ENCODE measurements around the gene PON1. TPM values are rescaled to one million over a fixed set of nuclear protein-coding genes. Genes with fewer than 3 reads are reported as not detected.

The PON1 gene
- total RNA-seq, 3 donors from 2014 or later, result not detected

DNA sequence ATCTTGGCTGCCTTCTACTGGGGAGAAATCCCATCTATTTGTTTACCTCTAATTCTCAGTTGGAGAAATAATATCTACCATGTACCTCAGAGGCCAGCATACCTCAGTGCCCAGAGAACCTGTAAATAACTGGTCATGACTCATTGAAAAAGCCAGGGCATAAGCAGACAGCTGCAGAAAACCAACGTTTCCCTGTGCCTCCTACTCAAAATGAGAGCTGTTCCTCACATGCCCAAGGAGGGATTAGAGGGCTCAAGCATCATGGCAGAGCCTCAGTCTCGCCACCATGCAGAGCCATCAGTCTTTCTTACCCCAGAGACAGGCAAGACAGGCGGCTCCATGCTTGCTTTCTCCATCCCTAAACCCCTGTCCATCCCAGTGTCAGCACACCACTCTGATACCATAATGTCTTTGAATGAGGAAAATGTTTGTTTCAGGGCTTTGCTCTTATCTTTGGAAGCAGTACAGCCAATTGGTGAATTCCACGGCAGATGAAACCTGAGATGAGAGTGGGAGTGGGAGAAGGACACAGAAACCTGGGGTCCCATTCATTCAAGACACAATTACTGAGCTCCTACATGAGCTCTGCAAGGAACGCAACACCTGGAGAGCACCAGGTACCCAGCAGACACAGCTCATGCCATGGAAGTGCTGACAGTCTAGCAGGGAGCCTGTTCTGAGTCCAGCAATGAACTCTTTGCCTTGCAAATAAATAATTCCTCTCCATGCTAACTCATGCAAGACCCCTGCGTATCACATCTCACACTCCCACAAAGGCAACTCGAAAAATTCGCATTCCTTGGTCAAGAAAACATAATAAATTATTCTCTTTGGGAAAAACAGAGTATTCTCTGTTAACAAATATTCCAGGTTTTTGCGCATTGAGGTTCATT is 21.1 kb downstream of the PON1 start:
- intact Hi-C loops (cut with DNase I, micrococcal nuclease), result no loop called here
- no peaks in the 10 kb centered on the region for H3K4me1 ChIP-seq (ENCODE audit: low read depth)
- no peaks in the 10 kb centered on the region for H3K9me3 ChIP-seq
- TF ChIP-seq CTCF (IDR thresholded peaks at IDR 0.05), result no peak
- no peak for DNase-seq
- H3K36me3 ChIP-seq (ENCODE audit: low read depth), result no peaks in the 10 kb centered on the region
- no peak for ATAC-seq
- no peak overlapping the region for H3K4me3 ChIP-seq

DNA sequence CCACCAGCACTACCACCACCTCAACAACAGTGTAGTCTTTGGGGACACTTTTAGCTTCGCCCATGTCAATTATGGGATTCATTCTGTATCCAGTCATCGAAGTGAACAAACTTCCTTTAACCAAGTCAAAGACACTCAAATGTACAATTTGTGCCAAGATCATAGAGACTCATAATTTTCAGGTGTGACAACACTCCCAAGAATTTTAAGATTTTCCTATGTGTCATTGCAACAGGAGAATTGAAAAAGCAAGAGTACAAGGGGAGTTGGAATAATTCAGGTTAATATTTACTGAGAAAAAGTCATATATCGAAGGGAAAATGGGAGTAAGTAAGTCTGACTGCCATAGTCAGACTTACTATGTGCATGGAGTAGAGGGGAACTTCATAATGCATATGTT is 26.2 kb downstream of the PON1 start:
- no peak for TF ChIP-seq CTCF (IDR thresholded peaks at IDR 0.05)

DNA sequence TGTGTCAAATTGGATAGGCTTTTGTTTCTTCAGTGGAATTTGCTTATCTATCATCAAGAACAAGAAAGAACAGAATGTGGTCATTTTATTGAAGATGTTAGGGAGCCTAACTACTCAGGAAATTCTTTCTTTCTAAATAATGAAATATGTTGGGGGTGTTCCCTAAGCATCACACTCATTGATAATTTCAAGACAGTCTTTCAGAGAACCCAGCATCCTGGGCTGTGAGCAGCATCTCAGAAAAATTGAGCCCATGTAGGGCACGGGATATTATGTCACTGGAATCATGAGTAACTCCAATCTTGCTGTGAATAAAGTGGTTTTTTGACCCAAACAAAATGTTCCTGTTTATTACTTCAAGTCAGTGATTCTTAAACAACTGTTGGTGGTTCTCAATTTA is 27.3 kb downstream of the PON1 start:
- intact Hi-C loops (cut with DNase I, micrococcal nuclease), result no loop called here
- Histone ChIP-seq H3K4me1 (ENCODE audit: low read depth) (no peaks in the 10 kb centered on the region), H3K4me3 (no peak overlapping the region), H3K36me3 (ENCODE audit: low read depth) (no peaks in the 10 kb centered on the region), H3K9me3 (no peaks in the 10 kb centered on the region)
- no peak for TF ChIP-seq CTCF (IDR thresholded peaks at IDR 0.05)
- DNase-seq (no peak), ATAC-seq (no peak)

More for the DNA sequence above, 26.2 kb downstream of the PON1 start:
- intact Hi-C loops (cut with DNase I, micrococcal nuclease), result no loop called here
- Histone ChIP-seq H3K36me3 (ENCODE audit: low read depth) (no peaks in the 10 kb centered on the region), H3K9me3 (no peaks in the 10 kb centered on the region), H3K4me3 (no peak overlapping the region), H3K4me1 (ENCODE audit: low read depth) (no peaks in the 10 kb centered on the region)
- ATAC-seq (no peak), DNase-seq (no peak)

GRCh38 chr7:95296456-95296855 is 27.9 kb downstream of the PON1 start:
- Histone ChIP-seq H3K9me3 (no peaks in the 10 kb centered on the region), H3K36me3 (ENCODE audit: low read depth) (no peaks in the 10 kb centered on the region), H3K4me1 (ENCODE audit: low read depth) (no peaks in the 10 kb centered on the region), H3K4me3 (no peak overlapping the region)
- intact Hi-C loops (cut with DNase I, micrococcal nuclease), result no loop called here
- ATAC-seq (no peak), DNase-seq (no peak)
- TF ChIP-seq CTCF (IDR thresholded peaks at IDR 0.05), result no peak

GRCh38 chr7:95295397-95295796 is 28.9 kb downstream of the PON1 start:
- intact Hi-C loops (cut with DNase I, micrococcal nuclease), result no loop called here
- H3K4me3 ChIP-seq, result no peak overlapping the region
- H3K4me1 ChIP-seq (ENCODE audit: low read depth), result no peaks in the 10 kb centered on the region
- no peak for ATAC-seq
- no peak for DNase-seq
- no peak for TF ChIP-seq CTCF (IDR thresholded peaks at IDR 0.05)
- no peaks in the 10 kb centered on the region for H3K36me3 ChIP-seq (ENCODE audit: low read depth)
- H3K9me3 ChIP-seq, result no peaks in the 10 kb centered on the region
